NCI-H1436 treated with DMSO at 0.1 percent for 48 hours (cell line): ENCODE data around the gene ZRANB1.

ENCODE experiments used
- DNase-seq: peaks from one replicate; lab custom pipeline; 2025; lab: John Stamatoyannopoulos, UW

The ZRANB1 gene

GRCh38 chr10:125020386-125020785, 78.5 kb downstream of the ZRANB1 start:
- no peak for DNase-seq

GRCh38 chr10:125020871-125021270, 78.9 kb downstream of the ZRANB1 start:
- no peak for DNase-seq

GRCh38 chr10:125021686-125022344, 79.9 kb downstream of the ZRANB1 start:
- no peak for DNase-seq

GRCh38 chr10:125022671-125023070, 80.7 kb downstream of the ZRANB1 start:
- DNase-seq: no peak

GRCh38 chr10:125023255-125023654, 81.3 kb downstream of the ZRANB1 start:
- no peak for DNase-seq

- DNase-seq: peak; percentile 98
Measured at GRCh38 chr10:125023862-125024496, 82.1 kb downstream of the ZRANB1 start.

- peak; percentile 98 for DNase-seq
Measured at GRCh38 chr10:125024497-125025234, 82.7 kb downstream of the ZRANB1 start.

GRCh38 chr10:125025341-125025740, 83.4 kb downstream of the ZRANB1 start:
- no peak for DNase-seq

- DNase-seq: no peak
Measured at GRCh38 chr10:125026036-125026931, 84.4 kb downstream of the ZRANB1 start.

- no peak for DNase-seq
Measured at GRCh38 chr10:125026974-125027735, 85.2 kb downstream of the ZRANB1 start.

- DNase-seq: no peak
Measured at GRCh38 chr10:125027871-125028869, 86.2 kb downstream of the ZRANB1 start.

- no peak for DNase-seq
Measured at GRCh38 chr10:125029584-125030242, 87.8 kb downstream of the ZRANB1 start.

- DNase-seq: no peak
Measured at GRCh38 chr10:125030567-125031197, 88.8 kb downstream of the ZRANB1 start.

- DNase-seq: no peak
Measured at GRCh38 chr10:125032474-125033020, 90.6 kb downstream of the ZRANB1 start.

- DNase-seq: no peak
Measured at GRCh38 chr10:125033146-125033924, 91.4 kb downstream of the ZRANB1 start.

- no peak for DNase-seq
Measured at GRCh38 chr10:125034675-125035074, 92.8 kb downstream of the ZRANB1 start.

- DNase-seq: no peak
Measured at GRCh38 chr10:125035136-125035535, 93.2 kb downstream of the ZRANB1 start.
